ENCODE data around the gene CCDC144A.
"Not testable (repeated sequence)": the region's sequence is repeated elsewhere in the genome, so short reads cannot be mapped to it uniquely, and the experiment has no call there.

The CCDC144A gene

GRCh38 chr17:16689731-16690281 lies at the start of gene CCDC144A:
Gene CCDC144A, plus strand, starts transcription at chr17:16690241. Its CDS starts 160 bp downstream, at chr17:16690401.
- DNase-seq, result not testable (repeated sequence)

- peak; percentile 65 for DNase-seq
Measured at GRCh38 chr17:16649585-16649984, 40.5 kb upstream of the CCDC144A start.

- DNase-seq, result no peak
Measured at GRCh38 chr17:16652252-16652651, 37.8 kb upstream of the CCDC144A start.

- DNase-seq, result no peak
Measured at GRCh38 chr17:16652847-16653366, 37.1 kb upstream of the CCDC144A start.

- DNase-seq, result peak; percentile 99
Measured at GRCh38 chr17:16653367-16654041, 36.5 kb upstream of the CCDC144A start, which contains the start of gene ZNF624. Gene ZNF624, minus strand, starts transcription at chr17:16653850.

- DNase-seq, result no peak
Measured at GRCh38 chr17:16661217-16661616, 28.8 kb upstream of the CCDC144A start.

- no peak for DNase-seq
Measured at GRCh38 chr17:16662936-16663335, 27.1 kb upstream of the CCDC144A start.

- DNase-seq, result not testable (repeated sequence)
Measured at GRCh38 chr17:16666553-16666906, 23.5 kb upstream of the CCDC144A start.

GRCh38 chr17:16666907-16667636 lies 23.0 kb upstream of the CCDC144A start:
- peak; percentile 79 for DNase-seq

- DNase-seq, result no peak
Measured at GRCh38 chr17:16676676-16677268, 13.3 kb upstream of the CCDC144A start.

GRCh38 chr17:16683290-16684138 lies 6.5 kb upstream of the CCDC144A start:
- peak; percentile 62 for DNase-seq

- DNase-seq, result not testable (repeated sequence)
Measured at GRCh38 chr17:16686019-16686418, 4.0 kb upstream of the CCDC144A start.

GRCh38 chr17:16687151-16687550 lies 2.9 kb upstream of the CCDC144A start:
- DNase-seq, result not testable (repeated sequence)

GRCh38 chr17:16690447-16690846 lies 406 bp downstream of the CCDC144A start:
- not testable (repeated sequence) for DNase-seq

GRCh38 chr17:16697603-16698002 lies 7.6 kb downstream of the CCDC144A start:
- not testable (repeated sequence) for DNase-seq

GRCh38 chr17:16745492-16746203 lies 55.6 kb downstream of the CCDC144A start:
- DNase-seq, result peak; percentile 81

GRCh38 chr17:16746571-16746970 lies 56.5 kb downstream of the CCDC144A start:
- DNase-seq, result peak; percentile 48

- not testable (repeated sequence) for DNase-seq
Measured at GRCh38 chr17:16750515-16750914, 60.5 kb downstream of the CCDC144A start.

GRCh38 chr17:16751224-16751923 lies 61.3 kb downstream of the CCDC144A start:
- peak; percentile 71 for DNase-seq

GRCh38 chr17:16751924-16752287 lies 61.9 kb downstream of the CCDC144A start:
- DNase-seq, result peak; percentile 53

GRCh38 chr17:16757520-16757919 lies 67.5 kb downstream of the CCDC144A start:
- DNase-seq, result not testable (repeated sequence)

Measured in islet precursor cell (in vitro differentiated cells).